ENCODE measurements around the gene MAP4. TPM values are rescaled to one million over a fixed set of nuclear protein-coding genes. Genes with fewer than 3 reads are reported as not detected.
A peak's percentile ranks its signal among the peaks of the same experiment; 100 is the strongest.
"Not testable (repeated sequence)": the region's sequence is repeated elsewhere in the genome, so short reads cannot be mapped to it uniquely, and the experiment has no call there.

Gene MAP4
- total RNA-seq, 1 experiment from 2014 or later: 140 TPM

DNA sequence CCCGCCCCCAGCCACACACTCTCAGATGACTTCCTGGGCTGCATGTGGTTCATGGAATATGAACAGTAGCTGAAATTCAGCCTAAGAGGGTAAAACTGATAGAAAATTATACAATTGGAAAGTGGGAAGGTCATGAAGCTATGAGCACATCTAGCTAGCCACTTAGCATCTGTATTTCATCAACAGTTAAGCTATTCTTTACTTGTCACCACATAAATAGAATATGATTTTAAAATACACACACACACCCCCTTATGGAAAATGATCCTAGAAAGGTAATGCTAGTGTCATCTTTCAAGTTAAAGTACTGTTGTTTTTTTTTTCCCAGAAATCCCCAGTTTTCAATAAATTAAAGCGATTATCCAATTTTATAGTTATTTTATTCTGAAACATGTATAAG is 3.6 kb downstream of the MAP4 start:
- H2AK5ac ChIP-seq (ENCODE audit: insufficient read length, low read length): no peak overlapping the region
- H4K20me1 ChIP-seq (ENCODE audit: control insufficient read depth, insufficient read depth, insufficient read length): no peaks in the 10 kb centered on the region
- no peak overlapping the region for H2AFZ ChIP-seq (ENCODE audit: low read length)
- no CpG with 5 or more reads among the region's 2 CpGs for WGBS (ENCODE audit: extremely low coverage, insufficient read length, low lambda C conversion rate)
- no peak overlapping the region for H2BK15ac ChIP-seq (ENCODE audit: low read depth, low read length)
- no peak overlapping the region for H2BK120ac ChIP-seq (ENCODE audit: low read depth, low read length, poor library complexity, severe bottlenecking)
- no peaks in the 10 kb centered on the region; the same call in 1 of the 2 replicates for H3K27me3 ChIP-seq (ENCODE audit: insufficient read depth, low read length)
- H3K4me1 ChIP-seq (ENCODE audit: insufficient read depth, low read length): no peaks in the 10 kb centered on the region; the same call in 1 of the 2 replicates
- H3K23me2 ChIP-seq (ENCODE audit: insufficient read length, low read depth, low read length, poor library complexity, severe bottlenecking): no peaks in the 10 kb centered on the region
- H3K4me2 ChIP-seq (ENCODE audit: insufficient read depth, insufficient read length, low read length): no peak overlapping the region
- no peak overlapping the region for H3T11ph ChIP-seq (ENCODE audit: low read length)
- H4K8ac ChIP-seq (replicated peaks; ENCODE audit: insufficient read length, low read depth, low read length): no peak overlapping the region
- no peak overlapping the region for H2BK5ac ChIP-seq (ENCODE audit: insufficient read length, low read length)
- no peak overlapping the region for H3K18ac ChIP-seq (ENCODE audit: insufficient read length, low read depth, low read length)
- H3K27ac Mint-ChIP-seq: no peak overlapping the region
- no peaks in the 10 kb centered on the region for H3K27me3 Mint-ChIP-seq (ENCODE audit: low read depth)
- H3K79me2 ChIP-seq (ENCODE audit: insufficient read depth, low read length): peaks cover 4% of the 10 kb centered on the region; the same call in 1 of the 2 replicates
- H3K14ac ChIP-seq (ENCODE audit: insufficient read depth, low read length): no peak overlapping the region
- H3K4me3 Mint-ChIP-seq: no peak overlapping the region
- peaks cover 10 to 17% (median 12%) of the 10 kb centered on the region in 3 experiments; a peak in 6 of 7 replicates for H3K36me3 Mint-ChIP-seq (ENCODE audit: insufficient read depth in 1 of 3, low read depth in 3 of 3)
- DNase-seq: no peak
- H3K27ac ChIP-seq (ENCODE audit: insufficient read length, low read depth, low read length): no peak overlapping the region
- H3K4me1 Mint-ChIP-seq: peaks cover 31 to 36% of the 10 kb centered on the region in 2 experiments
- no peak overlapping the region for H2BK12ac ChIP-seq (ENCODE audit: insufficient read length, low read depth, low read length)
- no peak overlapping the region for H3K4ac ChIP-seq (ENCODE audit: low read depth, low read length)
- H4K5ac ChIP-seq (ENCODE audit: insufficient read length, low read depth, low read length): no peak overlapping the region
- H3K56ac ChIP-seq (ENCODE audit: insufficient read length, low read depth, low read length): no peak overlapping the region
- TF ChIP-seq, protein P1, sequence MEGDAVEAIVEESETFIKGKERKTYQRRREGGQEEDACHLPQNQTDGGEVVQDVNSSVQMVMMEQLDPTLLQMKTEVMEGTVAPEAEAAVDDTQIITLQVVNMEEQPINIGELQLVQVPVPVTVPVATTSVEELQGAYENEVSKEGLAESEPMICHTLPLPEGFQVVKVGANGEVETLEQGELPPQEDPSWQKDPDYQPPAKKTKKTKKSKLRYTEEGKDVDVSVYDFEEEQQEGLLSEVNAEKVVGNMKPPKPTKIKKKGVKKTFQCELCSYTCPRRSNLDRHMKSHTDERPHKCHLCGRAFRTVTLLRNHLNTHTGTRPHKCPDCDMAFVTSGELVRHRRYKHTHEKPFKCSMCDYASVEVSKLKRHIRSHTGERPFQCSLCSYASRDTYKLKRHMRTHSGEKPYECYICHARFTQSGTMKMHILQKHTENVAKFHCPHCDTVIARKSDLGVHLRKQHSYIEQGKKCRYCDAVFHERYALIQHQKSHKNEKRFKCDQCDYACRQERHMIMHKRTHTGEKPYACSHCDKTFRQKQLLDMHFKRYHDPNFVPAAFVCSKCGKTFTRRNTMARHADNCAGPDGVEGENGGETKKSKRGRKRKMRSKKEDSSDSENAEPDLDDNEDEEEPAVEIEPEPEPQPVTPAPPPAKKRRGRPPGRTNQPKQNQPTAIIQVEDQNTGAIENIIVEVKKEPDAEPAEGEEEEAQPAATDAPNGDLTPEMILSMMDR (conservative IDR thresholded peaks at IDR 0.05): no peak
- no peak overlapping the region for H2BK20ac ChIP-seq (ENCODE audit: low read depth, low read length, poor library complexity, severe bottlenecking)
- no peaks in the 10 kb centered on the region for H3K9me3 ChIP-seq (ENCODE audit: control insufficient read depth, low read depth, low read length)
- no peak overlapping the region for H3K23ac ChIP-seq (ENCODE audit: insufficient read length, low read depth, low read length)
- peaks cover 8% of the 10 kb centered on the region for H3K79me1 ChIP-seq (ENCODE audit: insufficient read depth, low read depth, low read length, poor library complexity, severe bottlenecking)
- H3K9ac ChIP-seq (ENCODE audit: extremely low read depth, insufficient read length, low read length): no peak overlapping the region
- H4K91ac ChIP-seq (ENCODE audit: insufficient read length, low read depth, low read length): no peak overlapping the region
- no peaks in the 10 kb centered on the region for H3K9me3 Mint-ChIP-seq

DNA sequence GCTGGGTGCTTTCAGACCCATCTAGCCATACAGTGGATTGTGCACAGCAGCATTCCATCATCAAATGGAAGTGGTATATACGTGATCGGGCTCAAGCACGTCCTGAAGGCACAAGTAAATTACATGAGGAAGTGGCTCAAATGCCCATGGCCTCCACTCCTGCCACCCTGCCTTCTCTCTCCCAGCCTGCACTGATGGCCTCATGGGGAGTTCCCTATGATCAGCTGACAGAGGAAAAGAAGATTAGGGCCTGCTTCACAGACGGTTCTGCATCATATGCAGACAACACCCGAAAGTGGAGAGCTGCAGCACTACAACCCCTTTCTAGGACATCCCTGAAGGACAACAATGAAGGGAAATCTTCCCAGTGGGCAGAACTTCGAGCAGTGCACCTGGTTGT is 8.2 kb downstream of the MAP4 start:
- H4K8ac ChIP-seq (replicated peaks; ENCODE audit: insufficient read length, low read depth, low read length): not testable (repeated sequence)
- peak overlapping the region in 2 of 3 experiments; percentile 24 to 47; a peak in 3 of 7 replicates for H3K27ac Mint-ChIP-seq

More for the DNA sequence above, 8.2 kb downstream of the MAP4 start:
- not testable (repeated sequence) for H3K14ac ChIP-seq (ENCODE audit: insufficient read depth, low read length); H3T11ph ChIP-seq (ENCODE audit: low read length); H2AFZ ChIP-seq (ENCODE audit: low read length); H3K9me3 Mint-ChIP-seq; H3K4ac ChIP-seq (ENCODE audit: low read depth, low read length); H4K91ac ChIP-seq (ENCODE audit: insufficient read length, low read depth, low read length); H3K9me3 ChIP-seq (ENCODE audit: control insufficient read depth, low read depth, low read length); H2BK12ac ChIP-seq (ENCODE audit: insufficient read length, low read depth, low read length); H3K27me3 ChIP-seq (ENCODE audit: insufficient read depth, low read length); H3K56ac ChIP-seq (ENCODE audit: insufficient read length, low read depth, low read length); H3K9ac ChIP-seq (ENCODE audit: extremely low read depth, insufficient read length, low read length); H2AK5ac ChIP-seq (ENCODE audit: insufficient read length, low read length); H3K23me2 ChIP-seq (ENCODE audit: insufficient read length, low read depth, low read length, poor library complexity, severe bottlenecking); H3K4me2 ChIP-seq (ENCODE audit: insufficient read depth, insufficient read length, low read length); H4K20me1 ChIP-seq (ENCODE audit: control insufficient read depth, insufficient read depth, insufficient read length); H2BK120ac ChIP-seq (ENCODE audit: low read depth, low read length, poor library complexity, severe bottlenecking); H4K5ac ChIP-seq (ENCODE audit: insufficient read length, low read depth, low read length); H3K27me3 Mint-ChIP-seq (ENCODE audit: low read depth); H2BK20ac ChIP-seq (ENCODE audit: low read depth, low read length, poor library complexity, severe bottlenecking); H3K79me1 ChIP-seq (ENCODE audit: insufficient read depth, low read depth, low read length, poor library complexity, severe bottlenecking); H2BK5ac ChIP-seq (ENCODE audit: insufficient read length, low read length); H3K4me3 Mint-ChIP-seq; H3K27ac ChIP-seq (ENCODE audit: insufficient read length, low read depth, low read length); H3K23ac ChIP-seq (ENCODE audit: insufficient read length, low read depth, low read length); H3K79me2 ChIP-seq (ENCODE audit: insufficient read depth, low read length); H2BK15ac ChIP-seq (ENCODE audit: low read depth, low read length); H3K4me1 ChIP-seq (ENCODE audit: insufficient read depth, low read length); H3K18ac ChIP-seq (ENCODE audit: insufficient read length, low read depth, low read length); DNase-seq
- peaks cover 10 to 17% (median 12%) of the 10 kb centered on the region in 3 experiments; a peak in 5 of 7 replicates for H3K36me3 Mint-ChIP-seq (ENCODE audit: insufficient read depth in 1 of 3, low read depth in 3 of 3)
- H3K4me1 Mint-ChIP-seq: peaks cover 15 to 25% of the 10 kb centered on the region in 2 experiments
- no CpG with 5 or more reads among the region's 6 CpGs for WGBS (ENCODE audit: extremely low coverage, insufficient read length, low lambda C conversion rate)

Measured in H9 (cell line).